Hematopoietic multipotent progenitor cell treated with erythropoietin and hydrocortisone succinate and interleukin-3 and kit ligand, for 15 days (in vitro differentiated cells): Measurements from ENCODE around the gene CNGA2.

Source experiments
- DNase-seq: peaks from one replicate; pipeline ENCODE4 v3.0.0-alpha.2; 2015; ENCODE audit warnings: low spot score

CNGA2 gene

GRCh38 chrX:151753313-151754046 lies 18.9 kb downstream of the CNGA2 start:
- no peak for DNase-seq

DNA sequence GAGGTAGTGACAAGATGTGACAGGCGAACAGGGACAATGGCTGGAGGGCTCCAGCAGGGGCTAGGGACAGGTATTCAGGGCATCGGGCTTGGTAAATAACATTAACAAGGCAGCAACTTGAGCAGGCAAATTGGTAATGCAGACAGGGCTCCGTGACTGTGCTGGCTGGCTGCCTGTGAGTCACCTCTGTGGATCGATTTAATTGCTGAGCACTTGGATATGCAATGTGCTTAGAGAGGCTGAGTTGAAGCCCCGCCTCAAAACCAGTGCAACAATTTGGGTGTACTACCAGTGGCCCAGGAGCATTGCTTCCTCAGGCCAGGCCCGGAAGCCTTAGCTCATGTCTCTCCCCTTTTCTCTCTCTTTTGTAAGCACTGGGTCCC lies 19.5 kb downstream of the CNGA2 start:
- no peak for DNase-seq

- DNase-seq = no peak
Measured at GRCh38 chrX:151754641-151755215, 20.2 kb downstream of the CNGA2 start.

DNA sequence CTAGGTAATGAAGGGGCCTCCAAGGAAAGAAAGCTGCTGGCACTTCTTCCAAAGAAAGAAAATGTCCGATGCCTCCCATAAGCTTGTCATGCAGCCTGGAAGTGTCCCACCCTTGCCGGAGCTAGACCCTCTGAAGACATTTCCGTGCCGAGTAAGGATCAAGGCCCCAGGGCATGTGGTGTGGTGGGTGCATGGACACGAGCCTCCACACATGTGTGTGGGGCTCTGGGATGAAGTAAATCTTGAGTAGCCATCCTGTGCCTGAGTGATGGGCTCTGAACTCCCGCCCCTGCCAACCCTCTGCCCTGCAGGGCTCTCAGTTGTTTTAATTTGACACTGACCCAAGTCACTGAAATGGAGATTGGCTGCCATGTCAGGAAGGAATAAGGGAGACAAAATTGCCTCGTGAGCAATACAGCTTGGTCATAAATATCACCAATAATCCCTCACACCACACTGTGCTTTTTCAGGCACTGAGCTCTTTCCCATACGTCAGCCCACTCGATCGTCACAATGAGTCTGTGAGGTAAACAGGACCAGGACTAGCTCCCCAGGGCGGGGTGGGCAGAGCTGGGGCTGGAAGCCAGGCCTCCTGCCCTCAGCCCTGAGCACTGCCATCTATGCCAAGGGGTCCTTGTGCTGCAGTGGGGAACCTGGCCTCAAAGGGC lies 24.6 kb downstream of the CNGA2 start:
- no peak for DNase-seq

- no peak for DNase-seq
Measured at GRCh38 chrX:151762802-151763201, 28.3 kb downstream of the CNGA2 start.

DNA sequence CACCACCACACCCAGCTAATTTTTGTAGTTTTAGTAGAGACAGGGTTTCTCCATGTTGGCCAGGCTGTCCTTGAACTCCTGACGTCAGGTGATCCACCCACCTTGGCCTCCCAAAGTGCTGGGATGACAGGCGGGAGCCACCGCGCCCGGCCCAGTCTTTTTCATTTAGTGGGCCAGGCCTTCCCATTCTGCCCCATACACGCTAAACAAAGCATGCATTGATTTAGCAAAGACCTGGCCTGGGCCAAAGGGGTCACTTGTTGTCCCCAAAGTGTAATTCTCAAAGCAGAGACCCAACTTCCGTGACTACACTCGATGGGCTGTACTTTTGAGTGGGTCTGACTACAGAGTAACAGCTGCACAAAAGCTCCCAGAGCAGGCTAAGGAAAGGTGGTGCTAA lies 29.2 kb downstream of the CNGA2 start:
- DNase-seq = no peak

- DNase-seq = no peak
Measured at GRCh38 chrX:151765026-151765425, 30.5 kb downstream of the CNGA2 start.

- DNase-seq = no peak
Measured at GRCh38 chrX:151771726-151772125, 37.2 kb downstream of the CNGA2 start.

GRCh38 chrX:151773434-151773833 lies 38.9 kb downstream of the CNGA2 start:
- DNase-seq = no peak

DNA sequence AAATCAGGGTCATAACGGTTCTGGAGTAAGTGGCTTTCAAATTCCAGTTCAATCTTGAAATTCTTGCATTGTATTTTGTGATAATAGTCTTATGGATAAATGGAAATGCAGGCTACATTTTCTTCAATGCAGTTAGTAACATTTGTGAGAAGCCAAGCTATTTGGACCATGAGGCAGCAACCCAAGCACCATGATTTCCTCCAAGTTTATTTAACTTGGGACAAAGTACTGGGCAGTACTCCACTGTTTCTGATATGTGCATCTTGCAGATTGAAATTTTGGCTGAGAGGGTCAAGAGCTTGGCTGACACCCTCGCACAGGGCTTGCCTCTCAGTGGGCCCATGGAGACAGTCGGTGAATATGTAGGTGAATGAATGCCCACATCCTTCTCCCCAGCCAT lies 39.9 kb downstream of the CNGA2 start:
- no peak for DNase-seq

GRCh38 chrX:151776181-151776731 lies 41.7 kb downstream of the CNGA2 start:
- no peak for DNase-seq

GRCh38 chrX:151776936-151777335 lies 42.4 kb downstream of the CNGA2 start:
- no peak for DNase-seq

DNA sequence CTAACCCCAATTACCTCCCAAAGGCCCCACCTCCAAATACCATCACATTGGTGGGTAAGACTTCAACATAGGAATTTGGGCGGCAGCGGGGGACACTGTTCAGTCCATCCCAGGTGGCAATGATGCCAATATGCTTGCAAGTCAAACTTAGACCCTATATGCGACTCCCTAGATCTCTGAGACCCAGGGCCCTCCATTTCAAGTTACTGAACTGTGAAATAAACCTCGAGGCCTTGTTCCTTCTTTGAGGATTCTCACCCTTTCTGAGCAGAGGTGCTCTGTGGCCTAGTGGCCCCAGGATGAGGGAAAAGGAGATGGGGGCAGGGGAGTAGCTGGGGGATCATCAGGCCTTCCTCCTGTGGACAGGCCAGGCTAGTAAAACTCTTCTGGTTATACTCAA lies 44.7 kb downstream of the CNGA2 start:
- no peak for DNase-seq

DNA sequence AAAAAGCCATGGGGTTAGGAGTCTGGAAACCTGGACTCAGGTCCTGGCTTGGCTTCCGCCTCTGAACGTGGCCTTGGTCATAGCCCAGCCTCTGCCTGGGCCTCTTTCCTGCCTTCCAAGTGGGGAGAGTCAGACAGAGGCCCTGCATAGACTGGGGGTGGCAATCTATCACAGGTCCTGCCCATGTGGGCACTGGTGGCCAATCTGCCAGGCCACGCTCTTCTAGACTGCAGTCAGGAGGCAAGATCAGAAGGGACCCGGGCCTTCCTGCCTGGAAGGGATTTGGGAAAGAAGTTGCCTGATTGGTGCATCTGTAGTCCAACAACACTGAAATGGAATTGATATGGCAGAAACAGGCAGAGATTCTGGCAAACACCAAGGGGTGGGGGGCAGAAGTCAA lies 46.1 kb downstream of the CNGA2 start:
- DNase-seq = no peak

DNA sequence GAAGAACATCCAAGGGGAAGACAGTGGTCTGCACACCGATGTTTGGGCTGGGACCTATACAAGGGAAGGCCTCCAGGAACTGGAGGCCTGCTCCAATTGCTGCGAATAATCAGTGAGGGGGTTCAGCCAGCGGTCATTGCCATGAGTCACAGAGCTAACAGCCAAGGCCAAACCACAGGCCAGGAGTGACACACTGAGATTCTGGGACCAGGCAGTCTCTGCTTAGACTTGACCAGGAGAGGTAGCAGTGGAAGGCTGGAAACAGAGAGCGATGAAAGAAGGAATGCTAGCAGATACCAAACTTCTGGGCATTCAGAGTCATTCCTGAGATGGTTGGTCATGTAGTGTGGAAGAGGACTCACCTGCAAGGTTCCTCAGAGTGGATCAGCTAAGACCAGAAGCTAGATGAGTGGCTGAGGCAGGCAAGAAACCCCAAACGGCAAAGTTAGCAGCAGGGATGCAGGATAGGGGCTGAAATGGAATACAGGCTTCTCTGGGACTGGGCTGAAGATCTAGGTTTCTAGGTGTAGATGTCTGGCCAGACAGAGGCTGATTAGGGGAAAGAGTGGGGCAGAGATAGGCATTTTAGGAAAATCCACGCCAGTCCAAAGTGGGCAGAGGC lies 54.7 kb downstream of the CNGA2 start:
- no peak for DNase-seq

DNA sequence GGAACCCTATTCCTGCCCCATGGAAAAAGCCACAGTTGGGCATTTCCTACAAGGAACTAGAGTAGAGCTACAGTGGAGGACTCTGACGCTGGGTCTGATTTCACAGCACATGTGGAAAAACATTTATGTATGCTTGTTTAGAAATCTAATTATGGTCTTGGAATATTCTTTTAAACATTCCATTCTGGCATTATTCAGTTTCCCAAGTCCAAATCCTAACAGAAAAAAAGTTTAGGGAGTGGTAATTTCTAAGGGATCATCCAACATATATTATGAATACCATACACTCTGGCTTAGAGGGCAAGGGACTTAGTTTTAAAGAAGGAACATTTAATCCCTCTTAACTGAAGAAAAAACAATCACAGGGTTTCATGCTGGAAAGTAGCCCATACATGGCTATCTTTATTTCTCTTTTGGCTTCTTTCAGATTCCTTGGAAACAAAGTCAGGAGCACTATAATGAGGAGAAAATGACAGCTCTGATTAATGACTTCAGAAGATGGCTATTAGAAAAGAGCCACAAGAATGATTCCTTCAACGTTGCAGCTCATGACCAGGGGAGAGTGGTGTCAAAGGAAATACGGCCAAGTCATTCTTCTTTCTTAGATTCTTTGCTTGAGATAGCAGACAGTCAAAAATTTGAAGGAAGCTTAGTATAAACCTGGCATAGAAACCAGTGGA lies 56.1 kb downstream of the CNGA2 start:
- DNase-seq = no peak

GRCh38 chrX:151791961-151792360 lies 57.4 kb downstream of the CNGA2 start:
- DNase-seq = no peak

DNA sequence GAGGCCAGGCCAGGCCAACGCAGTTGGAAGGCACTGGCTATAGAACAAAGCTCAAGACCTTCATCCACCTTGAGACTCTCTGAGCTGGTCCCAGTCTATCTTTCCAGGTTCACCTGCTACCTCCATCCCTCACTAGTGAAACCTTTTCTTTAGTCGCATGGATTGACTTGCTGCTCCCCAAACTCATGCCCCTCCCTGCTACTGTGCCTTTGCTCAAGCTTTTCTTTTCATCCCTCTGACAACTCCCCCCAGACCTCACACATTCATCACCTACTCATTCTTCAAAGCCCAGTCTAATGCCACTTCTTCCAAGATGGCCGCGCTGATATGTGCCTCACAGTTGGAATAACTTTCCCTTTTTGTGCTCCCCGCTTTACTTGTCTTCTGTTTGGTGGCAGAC lies 58.0 kb downstream of the CNGA2 start:
- no peak for DNase-seq

GRCh38 chrX:151793886-151794285 lies 59.3 kb downstream of the CNGA2 start:
- DNase-seq = no peak
